H1 (cell line): ENCODE results near the gene NLRC5. TPM values are rescaled to one million over a fixed set of nuclear protein-coding genes. Genes with fewer than 3 reads are reported as not detected.

Experiments used
- CTCF ChIA-PET: fragments of 300-600 bp; sonication (Branson Sonifier 250); formaldehyde crosslinking; loops from one replicate; lab custom pipeline; 2021; ENCODE audit not compliant: partially characterized antibody; lab: Charles Lee
- POLR2A ChIA-PET: fragments of 300-600 bp; sonication (Branson Sonifier 250); formaldehyde crosslinking; loops from one replicate; lab custom pipeline; 2021; ENCODE audit warnings: inconsistent platforms; ENCODE audit not compliant: partially characterized antibody; lab: Charles Lee
- DNase-seq, 2 experiments: peaks; one replicate each; pipeline versions ENCODE4 v3.0.0 to v3.0.0-alpha.2; 2010 to 2022; ENCODE audit warnings: low spot score in 2 of 2, low read depth in 1 of 2, mixed read lengths in 1 of 2
- FAIRE-seq: peaks from 2 replicates; lab custom pipeline; 2011; peaks lifted over from hg19 to GRCh38; lab: Jason Lieb, UNC
- H2AFZ ChIP-seq: 2 replicates; pipeline ENCODE4 v1.8.1; 2012; ENCODE audit warnings: low read length, inconsistent platforms
- H2AK5ac ChIP-seq: 2 replicates; pipeline ENCODE4 v1.6.1; 2013; ENCODE audit warnings: low read depth, low read length
- H2BK120ac ChIP-seq: replicated peaks from 2 replicates; pipeline ENCODE3; 2013; ENCODE audit warnings: low read depth, low read length, inconsistent platforms
- H2BK12ac ChIP-seq: 2 replicates; pipeline ENCODE4 v1.6.1; 2013; ENCODE audit warnings: low read depth, low read length
- H2BK15ac ChIP-seq: 2 replicates; pipeline ENCODE4 v1.6.1; 2013; ENCODE audit warnings: low read length
- H2BK20ac ChIP-seq: 2 replicates; pipeline ENCODE4 v1.6.1; 2013; ENCODE audit warnings: low read length
- H2BK5ac ChIP-seq: 2 replicates; pipeline ENCODE4 v1.6.1; 2013; ENCODE audit warnings: low read depth, low read length
- H3K14ac ChIP-seq: 2 replicates; pipeline ENCODE4 v1.6.1; 2013; ENCODE audit warnings: inconsistent platforms; ENCODE audit not compliant: insufficient read length
- H3K18ac ChIP-seq: 2 replicates; pipeline ENCODE4 v1.6.1; 2013; ENCODE audit warnings: low read length; ENCODE audit errors: extremely low read depth
- H3K23ac ChIP-seq: 2 replicates; pipeline ENCODE4 v1.6.1; 2013; ENCODE audit warnings: inconsistent platforms; ENCODE audit not compliant: insufficient read length
- H3K23me2 ChIP-seq: 2 replicates; pipeline ENCODE4 v1.6.1; 2013; ENCODE audit warnings: low read depth, low read length
- H3K27ac ChIP-seq: 2 replicates; pipeline ENCODE4 v1.6.1; 2011; ENCODE audit warnings: low read depth, low read length, inconsistent platforms
- H3K27me3 ChIP-seq, 4 experiments: replicated peaks in 1 of 4; 1 replicate in 1 of 4; 2 replicates in 3 of 4; pipeline versions ENCODE4 v1.6.1 to v1.8.1; 2011 to 2013; ENCODE audit warnings: low read length in 3 of 4, mild to moderate bottlenecking in 3 of 4, inconsistent platforms in 2 of 4, mixed read lengths in 2 of 4, moderate library complexity in 1 of 4; ENCODE audit not compliant: control insufficient read depth in 3 of 4, insufficient read depth in 3 of 4; ENCODE audit errors: extremely low read depth in 1 of 4
- H3K36me3 ChIP-seq, 4 experiments: 2 replicates each; pipeline versions ENCODE4 v1.6.1 to v1.8.1; 2011 to 2013; ENCODE audit warnings: mild to moderate bottlenecking in 4 of 4, low read length in 3 of 4, moderate library complexity in 2 of 4, control low read depth in 1 of 4, inconsistent platforms in 1 of 4; ENCODE audit not compliant: insufficient read depth in 4 of 4, control insufficient read depth in 2 of 4
- H3K4ac ChIP-seq: replicated peaks from 2 replicates; pipeline ENCODE3; 2013; ENCODE audit warnings: low read length, low read depth, mixed read lengths, inconsistent platforms; ENCODE audit not compliant: insufficient read length
- H3K4me1 ChIP-seq, 4 experiments: replicated peaks in 1 of 4; 1 replicate in 1 of 4; 2 replicates in 3 of 4; pipeline versions ENCODE4 v1.6.1 to v1.8.1; 2011 to 2013; ENCODE audit warnings: low read length in 3 of 4, inconsistent platforms in 2 of 4, mixed read lengths in 1 of 4; ENCODE audit not compliant: insufficient read depth in 4 of 4, control insufficient read depth in 3 of 4
- H3K4me2 ChIP-seq, 2 experiments: 2 replicates each; pipeline versions ENCODE4 v1.6.1 to v1.8.1; 2011 to 2013; ENCODE audit warnings: low read depth in 2 of 2, low read length in 2 of 2, control low read depth in 1 of 2, inconsistent platforms in 1 of 2, mild to moderate bottlenecking in 1 of 2; ENCODE audit not compliant: insufficient read depth in 1 of 2
- H3K4me3 ChIP-seq, 4 experiments: fragments of 200-600, 300-600 bp in 1 of 4; sonication (generic), shearing (Covaris generic), sonication (Bioruptor Twin) in 1 of 4; 2 replicates each; pipeline versions ENCODE4 v1.5.1 to v1.8.1; 2011 to 2016; ENCODE audit warnings: low read length in 4 of 4, low read depth in 3 of 4, control low read depth in 2 of 4, inconsistent platforms in 2 of 4, mild to moderate bottlenecking in 2 of 4, mixed read lengths in 1 of 4, moderate library complexity in 1 of 4; ENCODE audit not compliant: insufficient read depth in 2 of 4; ENCODE audit errors: extremely low read depth in 1 of 4
- H3K56ac ChIP-seq: replicated peaks from 2 replicates; pipeline ENCODE3; 2013; ENCODE audit warnings: low read depth, mild to moderate bottlenecking, mixed read lengths, low read length, inconsistent platforms; ENCODE audit not compliant: insufficient read length
- H3K79me1 ChIP-seq: 2 replicates; pipeline ENCODE4 v1.6.1; 2013; ENCODE audit warnings: low read depth, low read length, control low read depth
- H3K79me2 ChIP-seq, 2 experiments: 2 replicates each; pipeline versions ENCODE4 v1.6.1 to v1.8.1; 2012 to 2013; ENCODE audit warnings: low read length in 2 of 2, mild to moderate bottlenecking in 2 of 2, inconsistent platforms in 1 of 2; ENCODE audit not compliant: insufficient read depth in 2 of 2, control insufficient read depth in 1 of 2
- H3K9ac ChIP-seq, 4 experiments: replicated peaks in 1 of 4; 1 replicate in 1 of 4; 2 replicates in 3 of 4; pipeline versions ENCODE4 v1.6.1 to v1.8.1; 2011 to 2013; ENCODE audit warnings: low read depth in 3 of 4, low read length in 3 of 4, control low read depth in 2 of 4, mild to moderate bottlenecking in 2 of 4, moderate library complexity in 2 of 4, inconsistent platforms in 1 of 4; ENCODE audit errors: extremely low read depth in 1 of 4
- H3K9me3 ChIP-seq, 2 experiments: 2 replicates each; pipeline versions ENCODE4 v1.6.1 to v1.8.1; 2012 to 2013; ENCODE audit warnings: mild to moderate bottlenecking in 2 of 2, moderate library complexity in 2 of 2, control low read depth in 1 of 2, inconsistent platforms in 1 of 2, low read depth in 1 of 2, low read length in 1 of 2, mixed read lengths in 1 of 2; ENCODE audit not compliant: insufficient read depth in 2 of 2
- H4K20me1 ChIP-seq, 2 experiments: replicated peaks in 1 of 2; 2 replicates each; pipeline versions ENCODE3 to v1.8.1; 2011 to 2013; ENCODE audit warnings: inconsistent platforms in 2 of 2, low read length in 2 of 2, mild to moderate bottlenecking in 1 of 2; ENCODE audit not compliant: insufficient read depth in 2 of 2, control insufficient read depth in 1 of 2
- H4K5ac ChIP-seq: 2 replicates; pipeline ENCODE4 v1.6.1; 2013; ENCODE audit warnings: low read length, low read depth, mixed read lengths, inconsistent platforms; ENCODE audit not compliant: insufficient read length
- H4K8ac ChIP-seq: 2 replicates; pipeline ENCODE4 v1.8.0; 2013; ENCODE audit warnings: mild to moderate bottlenecking, moderate library complexity, low read length, inconsistent platforms; ENCODE audit not compliant: insufficient read depth; ENCODE audit errors: extremely low read depth
- H4K91ac ChIP-seq: replicated peaks from 2 replicates; pipeline ENCODE3; 2013; ENCODE audit warnings: low read length, mixed read lengths, inconsistent platforms; ENCODE audit not compliant: insufficient read length
- BACH1 ChIP-seq: IDR thresholded peaks from 2 replicates; pipeline ENCODE4 v1.6.1; 2012; ENCODE audit warnings: low read length, improper control_type of control experiment
- BCL11A ChIP-seq, 2 experiments: IDR thresholded peaks; one replicate each; pipeline ENCODE4 v1.6.1; 2011; ENCODE audit warnings: low read depth in 2 of 2, low read length in 2 of 2, mild to moderate bottlenecking in 2 of 2
- BRCA1 ChIP-seq: IDR thresholded peaks from 2 replicates; pipeline ENCODE4 v1.6.1; 2012; ENCODE audit warnings: low read depth, low read length, improper control_type of control experiment
- CBX5 ChIP-seq: fragments of 300-800, 300-1000 bp; sonication (generic); IDR thresholded peaks from 2 replicates; pipeline ENCODE4 v1.7.1; 2016; ENCODE audit warnings: antibody characterized with exemption, low read length, low read depth
- CEBPB ChIP-seq: IDR thresholded peaks from 2 replicates; pipeline ENCODE4 v1.6.1; 2012; ENCODE audit warnings: low read depth, low read length
- CHD2 ChIP-seq: IDR thresholded peaks from 2 replicates; pipeline ENCODE4 v1.6.1; 2012; ENCODE audit warnings: low read length, improper control_type of control experiment
- HDAC6 ChIP-seq: IDR thresholded peaks from one replicate; pipeline ENCODE4 v1.7.1; 2012; ENCODE audit warnings: low read depth, mild to moderate bottlenecking, inconsistent platforms, low read length, moderate library complexity
- KDM4A ChIP-seq: IDR thresholded peaks from one replicate; pipeline ENCODE4 v1.7.1; 2012; ENCODE audit warnings: low read depth, mild to moderate bottlenecking, moderate library complexity, low read length, inconsistent platforms; ENCODE audit not compliant: severe bottlenecking
- SIN3A ChIP-seq, 2 experiments: IDR thresholded peaks in 1 of 2; conservative IDR thresholded peaks in 1 of 2; 2 replicates each; pipeline ENCODE4 v1.6.1; 2011 to 2012; ENCODE audit warnings: low read length in 2 of 2, improper control_type of control experiment in 1 of 2, low read depth in 1 of 2, mild to moderate bottlenecking in 1 of 2
- SIRT6 ChIP-seq: IDR thresholded peaks from one replicate; pipeline ENCODE4 v1.7.1; 2012; ENCODE audit warnings: low read length, inconsistent platforms
- SP1 ChIP-seq: IDR thresholded peaks from 2 replicates; pipeline ENCODE4 v1.6.1; 2011; ENCODE audit warnings: low read depth, low read length
- TCF12 ChIP-seq: IDR thresholded peaks from 2 replicates; pipeline ENCODE4 v1.6.1; 2011; ENCODE audit warnings: low read depth, mild to moderate bottlenecking, low read length
- YY1 ChIP-seq: IDR thresholded peaks from 2 replicates; pipeline ENCODE4 v1.6.1; 2011; ENCODE audit warnings: low read depth, mild to moderate bottlenecking, low read length
- ZNF274 ChIP-seq: IDR thresholded peaks from 2 replicates; pipeline ENCODE4 v1.7.0; 2012; ENCODE audit warnings: low read length, borderline replicate concordance; ENCODE audit errors: extremely low read depth
- WGBS, 2 experiments: shearing (Covaris generic) in 1 of 2; methylation state at CpG; one replicate each; pipeline versions ENCODE4 v1.1.6 to v1.1.7; 2013 to 2015; ENCODE audit warnings: low lambda C conversion rate in 2 of 2, mixed read lengths in 2 of 2, inconsistent platforms in 1 of 2, low coverage in 1 of 2, missing lambda C conversion rate in 1 of 2; ENCODE audit not compliant: insufficient replicate concordance in 2 of 2, insufficient coverage in 1 of 2, insufficient read length in 1 of 2; ENCODE audit errors: extremely low coverage in 1 of 2, missing lambda C conversion rate in 1 of 2; 5-methylcytosine and 5-hydroxymethylcytosine counted together
- polyA plus RNA-seq, 7 experiments: library from polyadenylated mRNA; depleted of rRNA in 3 of 7; stranded (reverse) in 5 of 7; unstranded in 2 of 7; fragments of >200 nt in 5 of 7; fragments of 200-250 nt in 2 of 7; gene quantifications; 1 replicate in 5 of 7; 2 replicates in 1 of 7; 4 replicates in 1 of 7; pipeline versions ENCODE4 v1.2.1 to v1.2.3, GENCODE V29; 2011 to 2013; ENCODE audit warnings: missing spikeins in 2 of 7, mixed read lengths in 2 of 7
- total RNA-seq: library from RNA; stranded (reverse); fragmentation: NEBNext Ultra II Directional; extraction: Animal tissue kit (Norgen Biotek cat#: 25700); gene quantifications from 2 replicates; pipeline ENCODE4 v1.2.1, GENCODE V29; 2021
- TF ChIP-seq, protein P1 (sequence below): IDR thresholded peaks from 2 replicates; pipeline ENCODE4 v1.6.1; 2012; ENCODE audit warnings: inconsistent platforms

NLRC5 gene
- total and polyA plus RNA-seq, 2 of the 8 experiments (the other 6 are each of a cell fraction or from before 2014, with no cell fraction given) = 2.2 to 3.2 TPM

GRCh38 chr16:56950455-56950854, 38.9 kb upstream of the NLRC5 start:
- no peak for FAIRE-seq
- DNase-seq = no peak
- POLR2A ChIA-PET = interaction anchor here (0.6 to 2.4 kb wide), 3 partner anchors 9 to 100 kb away, joined by 3 to 15 read pairs (median 6); no protein-coding TSS in a partner anchor

More at GRCh38 chr16:56950455-56950854, 38.9 kb upstream of the NLRC5 start:
- Histone ChIP-seq H2AFZ (no peak overlapping the region), H3K79me2 (no peaks in the 10 kb centered on the region), H3K56ac (no peak overlapping the region), H3K4me1 (no peaks in the 10 kb centered on the region), H4K20me1 (no peaks in the 10 kb centered on the region), H3K4me2 (no peak overlapping the region), H3K18ac (no peak overlapping the region), H3K27me3 (no peaks in the 10 kb centered on the region), H2BK20ac (no peak overlapping the region), H3K4me3 (no peak overlapping the region), H3K14ac (no peak overlapping the region), H3K27ac (no peak overlapping the region), H3K4ac (no peak overlapping the region), H3K36me3 (no peaks in the 10 kb centered on the region), H3K9ac (no peak overlapping the region), H2BK5ac (peak overlapping the region; percentile 39; the same call in 1 of the 2 replicates), H3K79me1 (no peaks in the 10 kb centered on the region), H2AK5ac (no peak overlapping the region), H3K9me3 (no peaks in the 10 kb centered on the region; a peak in 1 of 4 replicates), H3K23me2 (no peaks in the 10 kb centered on the region), H4K8ac (no peak overlapping the region), H2BK12ac (no peak overlapping the region), H3K23ac (no peak overlapping the region), H4K91ac (no peak overlapping the region), H4K5ac (no peak overlapping the region), H2BK15ac (no peak overlapping the region), H2BK120ac (no peak overlapping the region)
- 78% methylated on average over 7 of the region's 7 CpGs; no CpG with 5 or more reads in 1 of the 2 experiments for WGBS, 2 experiments
- CTCF ChIA-PET = interaction anchor here (0.5 to 5.4 kb wide), 14 partner anchors 8 to 1197 kb away, joined by 3 to 37 read pairs (median 4); partner anchors contain the start of gene SLC12A3
- no peak for TF ChIP-seq KDM4A
- TF ChIP-seq SIN3A (conservative IDR thresholded peaks at IDR 0.05 in 1 of 2, IDR thresholded peaks at IDR 0.05 in 1 of 2; ENCODE audit: low read depth in 1 of 2, low read length in 2 of 2) = no peak
- TF ChIP-seq CBX5 = no peak
- TF ChIP-seq CHD2 = no peak
- TF ChIP-seq BACH1 = no peak
- TF ChIP-seq TCF12 = no peak
- no peak for TF ChIP-seq YY1
- no peak for TF ChIP-seq HDAC6
- TF ChIP-seq, protein P1, sequence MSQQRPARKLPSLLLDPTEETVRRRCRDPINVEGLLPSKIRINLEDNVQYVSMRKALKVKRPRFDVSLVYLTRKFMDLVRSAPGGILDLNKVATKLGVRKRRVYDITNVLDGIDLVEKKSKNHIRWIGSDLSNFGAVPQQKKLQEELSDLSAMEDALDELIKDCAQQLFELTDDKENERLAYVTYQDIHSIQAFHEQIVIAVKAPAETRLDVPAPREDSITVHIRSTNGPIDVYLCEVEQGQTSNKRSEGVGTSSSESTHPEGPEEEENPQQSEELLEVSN = no peak
- TF ChIP-seq SP1 = no peak
- TF ChIP-seq BCL11A (IDR thresholded peaks at IDR 0.05; ENCODE audit: low read depth in 2 of 2, low read length in 2 of 2) = no peak
- no peak for TF ChIP-seq CEBPB
- no peak for TF ChIP-seq BRCA1
- no peak for TF ChIP-seq ZNF274
- TF ChIP-seq SIRT6 = no peak
